ENCODE data around the gene EDN2.

GRCh38 chr1:41436281-41437010, 48.0 kb downstream of the EDN2 start:
- TF ChIP-seq CTCF (conservative IDR thresholded peaks at IDR 0.05; ENCODE audit: low read depth, low read length) (no peak), EZH2 (IDR thresholded peaks at IDR 0.05; ENCODE audit: borderline replicate concordance, low read depth, low read length, poor library complexity, severe bottlenecking) (no peak)
